Kidney epithelial cell (primary cell): ENCODE results near the gene TBC1D17. TPM values are rescaled to one million over a fixed set of nuclear protein-coding genes. Genes with fewer than 3 reads are reported as not detected.

Experiments used
- DNase-seq: peaks from one replicate; pipeline ENCODE4 v3.0.0-alpha.2; 2010; ENCODE audit warnings: low read depth
- H3K27me3 ChIP-seq: 2 replicates; pipeline ENCODE4 v1.6.0; 2011; ENCODE audit warnings: low read length; ENCODE audit not compliant: control insufficient read depth, insufficient read depth
- H3K36me3 ChIP-seq: 2 replicates; pipeline ENCODE4 v1.5.1; 2011; ENCODE audit warnings: low read length; ENCODE audit not compliant: control insufficient read depth, insufficient read depth
- H3K4me3 ChIP-seq: 2 replicates; pipeline ENCODE4 v1.5.1; 2011; ENCODE audit warnings: low read depth, mild to moderate bottlenecking, control low read depth, low read length
- total RNA-seq: library from RNA; depleted of rRNA; stranded (reverse); fragments of >200 nt; gene quantifications from 2 replicates; pipeline ENCODE4 v1.2.3, GENCODE V29; 2015
- TF ChIP-seq, protein P1 (sequence below): IDR thresholded peaks from 2 replicates; pipeline ENCODE4 v1.5.1; 2011; ENCODE audit warnings: mild to moderate bottlenecking, moderate library complexity, low read length, control low read depth, inconsistent platforms; ENCODE audit not compliant: insufficient read depth, poor library complexity, severe bottlenecking

Gene TBC1D17
- total RNA-seq, 1 donor from 2014 or later, result 17.4 TPM

- Histone ChIP-seq H3K27me3 (no peaks in the 10 kb centered on the region), H3K4me3 (no peak overlapping the region), H3K36me3 (peaks cover 4% of the 10 kb centered on the region)
- no peak for DNase-seq
- TF ChIP-seq, protein P1, sequence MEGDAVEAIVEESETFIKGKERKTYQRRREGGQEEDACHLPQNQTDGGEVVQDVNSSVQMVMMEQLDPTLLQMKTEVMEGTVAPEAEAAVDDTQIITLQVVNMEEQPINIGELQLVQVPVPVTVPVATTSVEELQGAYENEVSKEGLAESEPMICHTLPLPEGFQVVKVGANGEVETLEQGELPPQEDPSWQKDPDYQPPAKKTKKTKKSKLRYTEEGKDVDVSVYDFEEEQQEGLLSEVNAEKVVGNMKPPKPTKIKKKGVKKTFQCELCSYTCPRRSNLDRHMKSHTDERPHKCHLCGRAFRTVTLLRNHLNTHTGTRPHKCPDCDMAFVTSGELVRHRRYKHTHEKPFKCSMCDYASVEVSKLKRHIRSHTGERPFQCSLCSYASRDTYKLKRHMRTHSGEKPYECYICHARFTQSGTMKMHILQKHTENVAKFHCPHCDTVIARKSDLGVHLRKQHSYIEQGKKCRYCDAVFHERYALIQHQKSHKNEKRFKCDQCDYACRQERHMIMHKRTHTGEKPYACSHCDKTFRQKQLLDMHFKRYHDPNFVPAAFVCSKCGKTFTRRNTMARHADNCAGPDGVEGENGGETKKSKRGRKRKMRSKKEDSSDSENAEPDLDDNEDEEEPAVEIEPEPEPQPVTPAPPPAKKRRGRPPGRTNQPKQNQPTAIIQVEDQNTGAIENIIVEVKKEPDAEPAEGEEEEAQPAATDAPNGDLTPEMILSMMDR, result no peak
Observed at GRCh38 chr19:49871349-49871985, 6.0 kb upstream of the TBC1D17 start.

GRCh38 chr19:49872245-49873128 lies 5.0 kb upstream of the TBC1D17 start:
- DNase-seq, result no peak
- no peaks in the 10 kb centered on the region for H3K27me3 ChIP-seq
- TF ChIP-seq, protein P1, result no peak
- H3K36me3 ChIP-seq, result peaks cover 4% of the 10 kb centered on the region
- H3K4me3 ChIP-seq, result no peak overlapping the region

DNA sequence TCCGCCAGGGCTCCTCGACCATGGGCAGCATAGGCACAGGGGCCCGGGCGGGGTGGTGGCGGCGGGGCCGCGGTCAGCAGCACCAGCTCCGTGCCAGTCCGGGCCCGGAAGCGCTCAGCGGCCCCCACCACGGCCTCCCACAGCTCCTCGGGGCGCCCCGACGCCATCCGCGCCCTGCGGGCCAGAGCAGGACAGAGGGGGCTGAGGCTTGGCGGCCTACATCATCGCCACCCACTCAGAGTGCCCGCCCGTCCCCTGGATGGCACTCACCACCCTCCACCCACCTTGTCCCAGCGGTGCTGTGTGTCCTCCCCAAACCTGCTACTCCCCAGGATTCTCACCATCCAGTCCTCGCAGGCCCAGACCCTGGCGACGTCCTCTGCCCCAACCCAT lies 4.4 kb upstream of the TBC1D17 start:
- TF ChIP-seq, protein P1, result no peak
- DNase-seq, result no peak
- Histone ChIP-seq H3K36me3 (peaks cover 4% of the 10 kb centered on the region), H3K27me3 (no peaks in the 10 kb centered on the region), H3K4me3 (no peak overlapping the region)

- H3K36me3 ChIP-seq, result peaks cover 4% of the 10 kb centered on the region
- H3K4me3 ChIP-seq, result no peak overlapping the region
- TF ChIP-seq, protein P1, result no peak
- no peaks in the 10 kb centered on the region for H3K27me3 ChIP-seq
- no peak for DNase-seq
Observed at GRCh38 chr19:49873834-49874233, 3.7 kb upstream of the TBC1D17 start.

- peaks cover 4% of the 10 kb centered on the region for H3K36me3 ChIP-seq
- H3K27me3 ChIP-seq, result no peaks in the 10 kb centered on the region
- TF ChIP-seq, protein P1, result no peak
- no peak for DNase-seq
- H3K4me3 ChIP-seq, result no peak overlapping the region
Observed at GRCh38 chr19:49874503-49875157, 2.9 kb upstream of the TBC1D17 start.
